Measurements from ENCODE around the gene NUDCD3.

Gene NUDCD3

GRCh38 chr7:44380189-44380830, 110.1 kb downstream of the NUDCD3 start:
- no peak overlapping the region for H3K27ac ChIP-seq
- DNase-seq (ENCODE audit: low spot score) = peak; percentile 61
- no peak for TF ChIP-seq CTCF (IDR thresholded peaks at IDR 0.05)
- H3K4me3 ChIP-seq = no peak overlapping the region

GRCh38 chr7:44379366-44380188, 110.9 kb downstream of the NUDCD3 start:
- TF ChIP-seq CTCF (IDR thresholded peaks at IDR 0.05) = no peak
- no peak overlapping the region for H3K27ac ChIP-seq
- no peak overlapping the region for H3K4me3 ChIP-seq
- peak; percentile 62 for DNase-seq (ENCODE audit: low spot score)

DNA sequence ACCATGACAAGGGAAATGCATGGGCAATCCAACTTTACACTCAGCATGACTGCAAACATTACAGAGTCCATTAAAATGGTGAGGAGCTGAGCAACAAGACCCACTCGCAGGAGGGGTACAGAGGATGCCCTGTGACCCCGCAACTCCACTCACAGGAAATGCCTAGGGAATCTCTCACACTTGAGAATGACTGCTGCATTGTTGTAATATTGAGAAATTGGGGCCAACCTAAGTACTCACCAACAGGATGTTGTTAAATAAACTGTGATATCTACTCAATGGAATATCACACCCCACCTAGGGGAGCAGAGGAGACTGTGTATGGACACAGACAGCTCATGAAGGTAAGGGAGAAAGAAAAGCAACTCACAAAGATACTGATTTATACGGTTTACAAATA, 111.7 kb downstream of the NUDCD3 start:
- Histone ChIP-seq H3K4me3 (no peak overlapping the region), H3K27ac (no peak overlapping the region)
- no peak for DNase-seq (ENCODE audit: low spot score)
- no peak for TF ChIP-seq CTCF (IDR thresholded peaks at IDR 0.05)

DNA sequence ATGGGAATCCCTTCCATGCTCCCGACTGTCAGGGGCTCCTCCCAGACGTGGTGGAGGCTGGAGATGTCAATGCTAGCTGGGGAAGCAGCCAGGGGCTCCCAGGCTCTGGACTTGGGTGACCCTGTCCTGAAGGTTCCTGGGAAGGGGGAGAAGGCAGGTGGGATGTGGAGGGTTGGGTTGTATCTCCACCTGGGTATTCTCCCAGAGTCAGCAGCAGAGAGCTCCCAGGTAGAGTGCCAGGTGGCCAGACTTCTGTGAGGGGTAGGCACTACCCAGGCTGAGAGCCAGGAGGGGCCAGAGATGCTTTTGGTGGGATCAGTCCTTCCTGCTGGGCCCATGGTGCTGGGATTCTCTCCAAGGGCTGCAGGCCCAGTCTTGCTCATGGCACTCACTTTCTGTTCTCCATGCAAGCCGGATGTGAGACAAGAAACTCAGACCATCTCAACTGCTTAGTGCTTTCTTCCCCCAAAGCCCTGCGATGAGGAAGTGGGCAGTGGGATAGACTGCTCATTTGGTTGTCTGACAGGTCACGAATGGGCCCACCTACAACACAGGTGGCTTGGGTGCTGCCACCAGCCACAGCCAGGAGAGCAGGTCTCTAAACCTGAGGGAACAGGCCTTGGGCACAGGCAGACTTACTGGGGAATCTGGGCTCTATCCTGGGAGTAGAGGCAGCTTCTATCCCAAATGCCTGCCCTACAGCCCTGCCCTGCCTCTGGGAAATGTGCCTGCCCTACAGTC, 112.6 kb downstream of the NUDCD3 start:
- no peak overlapping the region for H3K27ac ChIP-seq
- TF ChIP-seq CTCF (IDR thresholded peaks at IDR 0.05) = no peak
- no peak overlapping the region for H3K4me3 ChIP-seq
- peak; percentile 47 for DNase-seq (ENCODE audit: low spot score)

- no peak for DNase-seq (ENCODE audit: low spot score)
- no peak overlapping the region for H3K4me3 ChIP-seq
- H3K27ac ChIP-seq = no peak overlapping the region
- no peak for TF ChIP-seq CTCF (IDR thresholded peaks at IDR 0.05)
These were observed 113.4 kb downstream of the NUDCD3 start for GRCh38 chr7:44377134-44377463.

DNA sequence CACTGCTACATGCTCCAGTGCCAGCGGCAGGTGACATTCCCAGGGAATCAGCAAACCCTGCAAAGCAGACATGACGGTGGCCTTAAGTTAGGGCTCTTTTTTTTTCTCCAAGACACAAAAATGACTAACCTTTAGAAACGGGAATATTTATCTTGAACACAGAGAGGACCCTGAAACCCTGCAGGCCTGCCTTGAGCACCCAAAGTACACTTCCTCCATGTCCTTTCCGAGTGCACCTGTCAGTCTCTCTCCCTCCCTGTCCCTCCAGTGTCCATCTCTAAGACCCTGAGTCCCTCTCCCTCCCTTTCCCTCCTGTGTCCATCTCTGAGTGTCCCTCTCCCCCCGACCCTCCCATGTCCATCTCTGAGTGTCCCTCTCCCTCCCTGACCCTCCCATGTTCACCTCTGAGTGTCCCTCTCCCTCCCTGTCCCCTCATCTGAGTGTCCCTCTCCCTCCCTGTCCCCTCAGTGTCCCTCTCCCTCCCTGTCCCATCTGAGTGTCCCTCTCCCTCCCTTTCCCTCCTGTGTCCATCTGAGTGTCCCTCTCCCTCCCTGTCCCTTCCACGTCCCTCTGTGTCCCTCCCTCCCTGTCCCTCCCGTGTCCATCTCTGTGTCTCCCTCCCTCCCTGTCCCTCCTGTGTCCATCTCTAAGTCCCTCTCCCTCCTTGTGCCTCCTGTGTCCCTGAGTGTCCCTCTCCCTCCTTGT, 113.9 kb downstream of the NUDCD3 start:
- Histone ChIP-seq H3K27ac (no peak overlapping the region), H3K4me3 (no peak overlapping the region)
- DNase-seq (ENCODE audit: low spot score) = no peak
- TF ChIP-seq CTCF (IDR thresholded peaks at IDR 0.05) = no peak
